K562 (cell line): Measurements from ENCODE around the gene ZNF141. TPM values are rescaled to one million over a fixed set of nuclear protein-coding genes. Genes with fewer than 3 reads are reported as not detected.

ENCODE experiments used
- JUN ChIP-seq, 2 experiments: sonication (generic) in 1 of 2; formaldehyde crosslinking in 1 of 2; IDR thresholded peaks; 2 replicates each; pipeline versions ENCODE4 v1.6.1 to v1.8.0; 2012 to 2022; ENCODE audit warnings: borderline replicate concordance in 2 of 2, mild to moderate bottlenecking in 2 of 2, improper control_type of control experiment in 1 of 2, low read depth in 1 of 2, low read length in 1 of 2, missing genetic modification reagents in 1 of 2
- RB1 ChIP-seq: fragments of 450-650 bp; IDR thresholded peaks from 2 replicates; pipeline ENCODE4 v1.6.1; 2017; ENCODE audit warnings: low read depth, mild to moderate bottlenecking
- TAL1 ChIP-seq: fragments of 450-650 bp; IDR thresholded peaks from 2 replicates; pipeline ENCODE4 v1.6.1; 2016; ENCODE audit warnings: mild to moderate bottlenecking
- polyA plus RNA-seq, 8 experiments: library from polyadenylated mRNA; depleted of rRNA in 4 of 8; stranded (reverse) in 5 of 8; unstranded in 3 of 8; fragments of >200 nt; fragmentation: Nextera tagmentation in 2 of 8; fragmentation: Illumina TruSeq in 1 of 8; extraction: Ambion mirVana in 2 of 8; extraction: Trizol in 1 of 8; gene quantifications; 2 replicates each; pipeline versions ENCODE4 v1.2.1 to v1.2.3, GENCODE V29; 2011 to 2014; ENCODE audit warnings: inconsistent platforms in 1 of 8, missing spikeins in 1 of 8
- total RNA-seq, 7 experiments: library from RNA; depleted of rRNA in 6 of 7; stranded (reverse); fragments of >200 nt in 6 of 7; fragmentation: Illumina TruSeq in 2 of 7; extraction: Trizol in 2 of 7; gene quantifications; 2 replicates each; pipeline versions ENCODE4 v1.2.1 to v1.2.3, GENCODE V29; 2011 to 2021; ENCODE audit warnings: low replicate concordance in 1 of 7
- TF ChIP-seq, protein P1 (sequence below): fragments of 250-450 bp; sonication (Bioruptor Pico); IDR thresholded peaks from 2 replicates; pipeline ENCODE4 v1.5.0; 2021; ENCODE audit warnings: mild to moderate bottlenecking, moderate library complexity
- TF ChIP-seq, protein P2 (sequence below), 2 experiments: fragments of 450-650 bp in 1 of 2; sonication (generic) in 1 of 2; formaldehyde crosslinking in 1 of 2; IDR thresholded peaks in 1 of 2; conservative IDR thresholded peaks in 1 of 2; 2 replicates each; pipeline versions ENCODE4 v1.6.1 to v1.8.1; 2016 to 2023; ENCODE audit warnings: mild to moderate bottlenecking in 2 of 2, moderate library complexity in 2 of 2, inconsistent platforms in 1 of 2, missing genetic modification reagents in 1 of 2

The ZNF141 gene
- total and polyA plus RNA-seq, 9 of the 15 experiments (the other 6 are each of a cell fraction or from before 2014, with no cell fraction given): 0.09 TPM; not detected in 8

DNA sequence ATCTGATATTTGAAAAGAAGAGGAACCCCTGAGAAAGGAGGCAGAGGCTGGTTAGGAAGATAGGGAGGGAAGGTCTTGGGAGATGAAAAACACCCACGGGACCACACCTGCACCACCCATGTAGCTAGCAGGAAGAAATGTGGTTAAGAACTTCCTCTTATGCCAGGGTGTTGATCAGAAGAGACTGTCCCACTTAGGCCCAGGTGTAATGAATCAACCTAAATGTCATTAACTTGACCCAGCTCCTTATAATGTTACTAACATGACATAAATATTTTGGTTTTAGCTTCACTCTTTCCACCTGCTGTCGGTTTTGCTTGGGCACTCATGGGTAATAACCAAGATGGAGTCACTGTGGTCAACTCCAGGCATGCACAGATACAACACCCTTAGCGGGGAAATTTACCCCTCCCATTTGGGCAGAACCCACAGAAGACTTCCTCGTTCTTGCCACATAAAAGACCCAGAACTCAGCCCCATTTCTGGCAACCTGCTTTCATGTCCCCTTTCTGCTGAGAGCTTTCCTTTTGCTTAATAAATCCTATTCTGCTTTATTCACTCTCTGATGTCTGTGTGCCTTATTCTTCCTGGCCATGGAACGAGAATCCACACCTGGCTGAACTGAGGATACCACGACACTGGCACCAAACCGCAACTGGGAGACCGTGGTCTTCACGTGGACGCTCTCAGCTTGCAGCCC, 46.8 kb downstream of the ZNF141 start (continued):
- TF ChIP-seq, protein P1, sequence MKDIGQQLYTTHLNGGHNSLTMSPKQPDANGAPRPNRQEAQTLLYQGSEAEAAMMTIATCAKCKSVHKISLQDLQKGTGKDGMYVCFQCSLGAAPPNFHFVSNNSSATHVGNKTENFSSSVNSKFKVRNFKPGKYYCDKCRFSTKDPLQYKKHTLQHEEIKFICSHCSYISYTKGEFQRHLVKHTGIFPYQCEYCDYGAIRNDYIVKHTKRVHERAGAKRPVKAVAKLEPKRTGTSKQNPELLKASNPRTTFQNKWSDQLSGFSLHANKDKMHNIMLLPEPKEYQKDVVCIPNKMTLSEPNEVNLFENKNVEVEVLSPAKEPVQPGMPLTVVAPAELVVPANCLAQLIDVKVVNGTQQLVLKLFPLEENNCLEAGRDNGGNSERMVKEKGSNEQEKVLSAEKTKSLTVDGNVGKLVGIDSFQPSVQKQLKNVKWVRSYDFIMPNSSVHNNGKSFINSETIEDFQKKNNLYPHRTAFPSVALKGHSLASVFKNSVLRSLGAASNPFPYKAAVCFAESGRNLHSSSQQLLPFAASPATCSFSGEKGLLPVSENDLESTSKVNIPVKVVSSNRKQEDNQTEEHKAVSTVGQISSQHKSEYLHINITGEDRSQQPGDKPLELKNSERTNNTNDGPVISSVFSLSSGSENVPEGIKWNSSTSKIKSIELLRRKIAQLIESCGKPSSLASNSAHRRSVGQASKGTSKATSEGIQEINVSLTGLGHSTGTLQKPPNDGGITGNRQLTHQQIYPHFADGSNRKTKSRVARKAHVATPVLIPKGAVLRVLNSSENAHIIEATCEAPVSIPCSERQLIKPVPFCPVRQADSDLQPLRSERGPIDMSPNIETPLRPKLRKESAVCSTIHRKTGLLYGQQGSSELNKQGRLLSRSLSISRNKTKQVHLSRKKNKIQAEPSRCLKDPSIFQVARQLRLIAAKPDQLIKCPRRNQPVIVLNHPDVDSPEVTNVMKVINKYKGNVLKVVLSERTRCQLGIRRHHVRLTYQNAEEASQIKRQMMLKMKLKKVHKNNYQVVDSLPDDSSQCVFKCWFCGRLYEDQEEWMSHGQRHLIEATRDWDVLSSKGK (CRISPR knock-in tag): no peak
- TF ChIP-seq JUN (IDR thresholded peaks at IDR 0.05; ENCODE audit: borderline replicate concordance, low read depth, low read length): no peak
- TF ChIP-seq JUN (CRISPR knock-in tag; IDR thresholded peaks at IDR 0.05; ENCODE audit: borderline replicate concordance): no peak
- TF ChIP-seq TAL1: no peak
- TF ChIP-seq, protein P2, sequence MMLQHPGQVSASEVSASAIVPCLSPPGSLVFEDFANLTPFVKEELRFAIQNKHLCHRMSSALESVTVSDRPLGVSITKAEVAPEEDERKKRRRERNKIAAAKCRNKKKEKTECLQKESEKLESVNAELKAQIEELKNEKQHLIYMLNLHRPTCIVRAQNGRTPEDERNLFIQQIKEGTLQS (IDR thresholded peaks at IDR 0.05): no peak
- TF ChIP-seq, protein P2 (CRISPR knock-in tag; conservative IDR thresholded peaks at IDR 0.05): no peak
- no peak for TF ChIP-seq RB1
